ENCODE measurements around the gene PSMD12. TPM values are rescaled to one million over a fixed set of nuclear protein-coding genes. Genes with fewer than 3 reads are reported as not detected.

Gene PSMD12
- total RNA-seq, 1 donor from 2014 or later: 43.8 TPM

DNA sequence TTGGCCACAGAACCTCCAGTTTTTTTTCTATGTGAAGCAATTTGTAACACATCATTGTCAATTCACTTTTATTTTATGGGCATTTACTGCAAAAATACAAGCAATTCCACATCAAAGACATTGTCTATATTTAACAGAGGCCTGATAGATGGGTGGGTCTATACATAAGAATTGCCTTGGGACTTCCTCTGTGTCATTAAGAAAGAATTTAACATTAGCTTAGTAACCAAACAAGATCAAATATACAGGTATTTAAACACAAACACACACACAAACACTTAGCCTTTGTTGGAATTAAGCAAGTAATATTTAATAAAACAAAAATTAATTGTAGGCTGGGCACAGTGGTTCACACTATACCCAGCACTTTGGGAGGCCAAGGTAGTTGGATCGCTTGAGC lies 6.4 kb upstream of the PSMD12 start:
- Histone ChIP-seq H3K27ac (no peak overlapping the region), H3K36me3 (no peaks in the 10 kb centered on the region), H3K4me3 (no peak overlapping the region), H3K9me3 (no peaks in the 10 kb centered on the region), H3K4me1 (peaks cover 11% of the 10 kb centered on the region), H3K27me3 (no peaks in the 10 kb centered on the region)
- intact Hi-C loops (cut with DNase I): loop anchor here (10.0 kb wide), 1 partner anchor 322 kb away; no protein-coding TSS in a partner anchor
- no peak for TF ChIP-seq CTCF (IDR thresholded peaks at IDR 0.05)
- no peak for DNase-seq
- ATAC-seq: no peak

GRCh38 chr17:67369676-67370075 lies 3.3 kb upstream of the PSMD12 start:
- intact Hi-C loops (cut with DNase I): loop anchor here (10.0 kb wide), 1 partner anchor 325 kb away; no protein-coding TSS in a partner anchor
- ATAC-seq: no peak

DNA sequence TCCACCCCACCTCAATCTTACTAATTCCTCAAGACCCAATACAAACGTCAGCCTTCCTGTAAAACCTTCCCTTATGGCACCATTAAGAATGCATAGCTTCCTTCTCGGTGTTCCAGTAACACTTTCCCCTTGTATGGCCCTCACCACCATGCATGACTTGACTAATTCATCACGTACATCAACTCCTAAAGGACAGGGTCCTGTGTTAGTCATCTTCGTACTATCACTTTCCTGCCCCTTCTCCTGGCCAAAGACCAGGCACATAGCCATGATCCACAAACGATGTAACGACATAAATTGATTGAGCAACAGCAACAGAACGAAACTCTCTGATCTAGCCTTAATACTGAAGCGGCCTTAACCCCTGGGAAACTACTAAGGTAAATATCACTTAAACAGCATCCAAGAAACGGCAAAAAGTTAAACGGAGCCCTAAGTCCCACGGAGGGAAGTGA lies 612 bp downstream of the PSMD12 start:
- peak overlapping the region; percentile 98 for H3K27ac ChIP-seq
- H3K9me3 ChIP-seq: no peaks in the 10 kb centered on the region
- no peak for DNase-seq
- TF ChIP-seq CTCF (IDR thresholded peaks at IDR 0.05): no peak
- H3K27me3 ChIP-seq: no peaks in the 10 kb centered on the region
- peak overlapping the region; percentile 94 for H3K4me3 ChIP-seq
- intact Hi-C loops (cut with DNase I): no loop called here
- H3K36me3 ChIP-seq: peaks cover 12% of the 10 kb centered on the region
- ATAC-seq: peak; percentile 15
- peaks cover 28% of the 10 kb centered on the region for H3K4me1 ChIP-seq

More at GRCh38 chr17:67369676-67370075, 3.3 kb upstream of the PSMD12 start:
- H3K4me1 ChIP-seq: peaks cover 7% of the 10 kb centered on the region
- no peak overlapping the region for H3K27ac ChIP-seq
- no peaks in the 10 kb centered on the region for H3K36me3 ChIP-seq
- no peak for DNase-seq
- no peak for TF ChIP-seq CTCF (IDR thresholded peaks at IDR 0.05)
- H3K9me3 ChIP-seq: no peaks in the 10 kb centered on the region
- H3K27me3 ChIP-seq: no peaks in the 10 kb centered on the region
- no peak overlapping the region for H3K4me3 ChIP-seq

DNA sequence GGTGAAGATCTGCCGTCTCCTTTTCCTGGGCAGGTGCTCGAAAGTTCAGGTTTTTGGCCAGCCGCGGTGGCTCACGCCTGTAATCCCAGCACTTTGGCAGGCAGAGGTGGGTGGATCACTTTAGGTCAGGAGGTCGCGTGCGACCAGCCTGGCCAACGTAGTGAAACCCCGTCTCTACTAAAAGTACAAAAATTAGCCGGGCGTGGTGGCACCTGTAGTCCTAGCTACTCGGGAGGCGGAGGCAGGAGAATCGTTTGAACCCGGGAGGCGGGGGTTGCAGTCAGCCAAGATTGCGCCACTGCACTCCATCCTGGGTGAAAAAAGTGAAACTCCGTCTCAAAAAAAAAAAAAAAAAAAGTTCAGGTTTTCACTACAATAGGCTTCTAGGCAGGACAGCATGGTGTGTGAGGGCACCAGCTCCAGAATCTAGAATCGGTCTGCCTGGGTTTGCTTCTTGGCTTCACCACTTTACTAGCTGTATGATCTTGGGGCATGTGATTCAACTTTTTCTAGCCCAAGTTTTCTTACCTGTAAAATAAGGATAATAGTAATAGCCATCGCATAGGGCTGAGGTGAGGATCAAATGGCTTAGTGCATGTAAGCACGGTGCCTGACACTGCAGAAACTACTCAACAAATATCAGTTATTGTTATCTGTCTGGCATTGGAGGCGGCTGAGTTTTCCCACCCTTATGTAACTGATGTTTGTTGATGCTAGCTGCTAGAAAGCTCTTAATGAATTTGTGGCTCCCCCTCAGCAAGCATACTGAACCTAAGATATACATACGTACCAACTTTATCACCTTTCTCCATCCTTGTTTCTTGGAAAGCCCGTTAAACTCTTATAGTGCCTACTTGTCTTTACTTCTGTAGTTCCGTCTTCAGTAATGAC lies 1.3 kb downstream of the PSMD12 start:
- intact Hi-C loops (cut with DNase I): no loop called here
- ATAC-seq (no peak), DNase-seq (no peak)
- Histone ChIP-seq H3K4me3 (peak overlapping the region; percentile 94), H3K27ac (peak overlapping the region; percentile 98), H3K9me3 (no peaks in the 10 kb centered on the region), H3K27me3 (no peaks in the 10 kb centered on the region), H3K36me3 (peaks cover 16% of the 10 kb centered on the region), H3K4me1 (peaks cover 33% of the 10 kb centered on the region)
- no peak for TF ChIP-seq CTCF (IDR thresholded peaks at IDR 0.05)

GRCh38 chr17:67362173-67362572 lies 4.2 kb downstream of the PSMD12 start:
- Histone ChIP-seq H3K4me3 (no peak overlapping the region), H3K4me1 (peaks cover 49% of the 10 kb centered on the region), H3K27ac (no peak overlapping the region), H3K9me3 (no peaks in the 10 kb centered on the region), H3K27me3 (no peaks in the 10 kb centered on the region), H3K36me3 (peaks cover 31% of the 10 kb centered on the region)
- intact Hi-C loops (cut with DNase I): no loop called here
- TF ChIP-seq CTCF (IDR thresholded peaks at IDR 0.05): no peak
- no peak for DNase-seq
- ATAC-seq: no peak

Measured in upper lobe of right lung (tissue), 1 donor.